Osteocyte (in vitro differentiated cells): ENCODE data around the gene WWP2. TPM values are rescaled to one million over a fixed set of nuclear protein-coding genes. Genes with fewer than 3 reads are reported as not detected.

Experiments
- DNase-seq: peaks from one replicate; pipeline ENCODE4 v3.0.0; 2021; ENCODE audit warnings: mixed read lengths; ENCODE audit not compliant: unreplicated experiment; ENCODE audit errors: extremely low spot score
- H3K27ac Mint-ChIP-seq: one replicate; pipeline ENCODE4 v1.8.0; 2021; ENCODE audit warnings: mild to moderate bottlenecking, mixed read lengths; ENCODE audit not compliant: unreplicated experiment
- H3K27me3 Mint-ChIP-seq: one replicate; pipeline ENCODE4 v1.8.0; 2021; ENCODE audit warnings: mixed read lengths; ENCODE audit not compliant: unreplicated experiment
- H3K36me3 Mint-ChIP-seq: one replicate; pipeline ENCODE4 v1.8.0; 2021; ENCODE audit warnings: mixed read lengths; ENCODE audit not compliant: unreplicated experiment
- H3K4me1 Mint-ChIP-seq: one replicate; pipeline ENCODE4 v1.8.0; 2021; ENCODE audit warnings: mixed read lengths; ENCODE audit not compliant: unreplicated experiment
- H3K4me3 Mint-ChIP-seq: one replicate; pipeline ENCODE4 v1.8.0; 2021; ENCODE audit warnings: mild to moderate bottlenecking, moderate library complexity, mixed read lengths; ENCODE audit not compliant: unreplicated experiment
- H3K9me3 Mint-ChIP-seq: one replicate; pipeline ENCODE4 v1.8.0; 2021; ENCODE audit warnings: mixed read lengths; ENCODE audit not compliant: unreplicated experiment
- total RNA-seq: library from RNA; stranded (reverse); gene quantifications from 2 replicates; pipeline ENCODE4 v1.2.1, GENCODE V29; 2021
- TF ChIP-seq, protein P1 (sequence below): fragments of 200-600 bp; sonication (generic); IDR thresholded peaks from 2 replicates; pipeline ENCODE4 v1.5.0; 2021; ENCODE audit warnings: antibody characterized with exemption, mild to moderate bottlenecking, moderate library complexity

Gene WWP2
- total RNA-seq, 1 donor from 2014 or later = 36.2 TPM

DNA sequence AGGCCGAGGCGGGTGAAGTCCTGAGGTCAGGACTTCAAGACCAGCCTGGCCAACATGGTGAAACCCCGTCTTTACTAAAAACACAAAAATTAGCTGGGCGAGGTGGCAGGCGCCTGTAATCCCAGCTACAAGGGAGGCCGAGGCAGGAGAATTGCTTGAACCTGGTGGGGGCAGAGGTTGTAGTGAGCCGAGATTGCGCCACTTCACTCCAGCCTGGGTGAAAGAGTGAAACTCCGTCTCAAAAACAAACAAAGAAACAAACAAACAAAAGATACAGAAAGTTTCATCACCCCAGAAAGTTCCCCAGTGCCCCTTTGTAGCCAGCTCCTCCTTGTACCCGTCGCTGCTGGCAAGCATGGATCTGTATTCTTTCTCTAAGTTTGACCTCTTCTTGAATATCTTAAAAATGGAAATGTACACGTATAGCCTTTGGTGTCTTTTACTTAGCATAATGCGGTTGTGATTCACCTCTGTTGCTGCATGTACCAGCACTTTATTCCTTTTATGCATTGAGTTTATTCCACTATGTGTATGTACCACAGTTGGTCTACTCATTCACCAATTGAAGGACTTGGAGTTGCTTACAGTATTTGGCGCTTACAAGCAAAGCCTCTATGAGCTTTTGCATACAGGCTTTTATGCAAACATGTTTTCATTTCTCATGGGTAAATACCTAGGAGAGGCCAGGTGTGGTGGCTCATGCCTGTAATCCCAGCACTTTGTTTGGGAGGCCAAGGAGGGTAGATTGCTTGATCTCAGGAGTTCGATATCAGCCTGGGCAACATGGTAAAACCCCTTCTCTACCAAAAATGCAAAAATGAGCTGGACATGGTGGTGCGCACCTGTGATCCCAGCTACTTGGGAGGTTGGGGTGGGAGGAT, 101.5 kb downstream of the WWP2 start:
- no peak overlapping the region for H3K27ac Mint-ChIP-seq

DNA sequence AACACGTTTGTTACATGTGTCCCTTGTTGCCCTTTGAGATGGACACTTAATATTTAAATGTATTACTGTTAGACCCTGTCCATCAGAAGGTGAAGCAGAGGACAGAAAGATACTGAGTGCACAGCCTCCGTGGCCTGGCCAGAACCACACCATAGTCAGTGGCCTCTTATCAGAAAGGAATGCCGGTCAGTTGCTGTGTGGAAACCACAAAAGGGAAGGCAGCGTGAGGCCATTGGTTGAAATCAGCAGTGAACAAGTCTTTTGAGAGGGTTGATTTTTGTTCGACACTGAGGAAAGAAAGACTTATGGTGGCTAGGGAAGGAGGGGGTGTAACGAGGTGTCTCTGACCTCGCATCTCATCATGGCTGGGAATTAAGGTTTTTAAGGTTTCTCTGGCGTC, 103.6 kb downstream of the WWP2 start:
- no peak overlapping the region for H3K27ac Mint-ChIP-seq
- no peak overlapping the region for H3K4me3 Mint-ChIP-seq
- DNase-seq = no peak
- H3K4me1 Mint-ChIP-seq = peaks cover 14% of the 10 kb centered on the region
- peaks cover 5% of the 10 kb centered on the region for H3K36me3 Mint-ChIP-seq
- no peaks in the 10 kb centered on the region for H3K27me3 Mint-ChIP-seq
- H3K9me3 Mint-ChIP-seq = no peaks in the 10 kb centered on the region
- TF ChIP-seq, protein P1, sequence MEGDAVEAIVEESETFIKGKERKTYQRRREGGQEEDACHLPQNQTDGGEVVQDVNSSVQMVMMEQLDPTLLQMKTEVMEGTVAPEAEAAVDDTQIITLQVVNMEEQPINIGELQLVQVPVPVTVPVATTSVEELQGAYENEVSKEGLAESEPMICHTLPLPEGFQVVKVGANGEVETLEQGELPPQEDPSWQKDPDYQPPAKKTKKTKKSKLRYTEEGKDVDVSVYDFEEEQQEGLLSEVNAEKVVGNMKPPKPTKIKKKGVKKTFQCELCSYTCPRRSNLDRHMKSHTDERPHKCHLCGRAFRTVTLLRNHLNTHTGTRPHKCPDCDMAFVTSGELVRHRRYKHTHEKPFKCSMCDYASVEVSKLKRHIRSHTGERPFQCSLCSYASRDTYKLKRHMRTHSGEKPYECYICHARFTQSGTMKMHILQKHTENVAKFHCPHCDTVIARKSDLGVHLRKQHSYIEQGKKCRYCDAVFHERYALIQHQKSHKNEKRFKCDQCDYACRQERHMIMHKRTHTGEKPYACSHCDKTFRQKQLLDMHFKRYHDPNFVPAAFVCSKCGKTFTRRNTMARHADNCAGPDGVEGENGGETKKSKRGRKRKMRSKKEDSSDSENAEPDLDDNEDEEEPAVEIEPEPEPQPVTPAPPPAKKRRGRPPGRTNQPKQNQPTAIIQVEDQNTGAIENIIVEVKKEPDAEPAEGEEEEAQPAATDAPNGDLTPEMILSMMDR = no peak

More for the DNA sequence above, 101.5 kb downstream of the WWP2 start:
- peaks cover 14% of the 10 kb centered on the region for H3K4me1 Mint-ChIP-seq
- H3K27me3 Mint-ChIP-seq = no peaks in the 10 kb centered on the region
- DNase-seq = no peak
- H3K36me3 Mint-ChIP-seq = peaks cover 3% of the 10 kb centered on the region
- TF ChIP-seq, protein P1 = no peak
- no peaks in the 10 kb centered on the region for H3K9me3 Mint-ChIP-seq
- no peak overlapping the region for H3K4me3 Mint-ChIP-seq

DNA sequence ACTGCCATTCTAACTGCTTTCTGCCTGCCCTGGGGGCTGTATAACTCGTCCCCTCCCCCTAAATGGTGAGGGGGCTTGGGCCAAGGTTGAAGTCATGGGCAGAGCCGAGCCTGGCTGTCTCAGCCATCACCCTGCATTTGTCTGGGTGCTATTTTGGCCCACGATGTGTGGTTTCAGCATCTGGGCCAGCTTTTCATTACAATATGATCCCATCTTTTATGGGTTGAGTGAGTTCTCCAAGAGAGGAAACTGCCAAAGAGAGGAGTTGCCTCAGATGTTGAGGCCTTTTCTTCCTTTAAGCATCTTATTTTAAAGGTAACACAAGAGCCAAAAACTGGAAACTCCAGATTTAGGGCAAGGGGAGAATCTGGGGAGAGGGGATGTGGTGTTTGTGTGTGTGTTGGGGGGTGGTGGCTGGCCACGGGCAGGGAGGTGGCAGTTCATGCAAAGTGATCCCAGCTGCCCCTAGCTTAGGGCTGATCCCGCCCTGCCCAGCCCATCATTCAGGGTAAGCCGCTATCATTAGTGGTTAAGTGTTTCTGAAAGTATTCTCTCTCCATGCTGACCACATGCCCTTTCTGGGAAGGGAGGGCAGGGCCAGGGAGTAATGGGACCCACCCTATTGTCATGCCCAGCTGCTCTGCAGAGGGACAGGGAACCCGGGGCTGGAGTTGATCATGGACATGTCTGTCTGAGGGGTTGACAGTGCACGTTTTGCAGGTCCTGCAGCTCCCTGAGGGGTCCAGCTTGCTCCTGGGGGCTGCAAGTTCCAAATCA, 105.8 kb downstream of the WWP2 start:
- Mint-ChIP-seq H3K4me1 (no peaks in the 10 kb centered on the region), H3K9me3 (no peaks in the 10 kb centered on the region), H3K36me3 (peaks cover 17% of the 10 kb centered on the region), H3K4me3 (no peak overlapping the region), H3K27ac (no peak overlapping the region), H3K27me3 (no peaks in the 10 kb centered on the region)
- no peak for DNase-seq
- TF ChIP-seq, protein P1 = no peak

DNA sequence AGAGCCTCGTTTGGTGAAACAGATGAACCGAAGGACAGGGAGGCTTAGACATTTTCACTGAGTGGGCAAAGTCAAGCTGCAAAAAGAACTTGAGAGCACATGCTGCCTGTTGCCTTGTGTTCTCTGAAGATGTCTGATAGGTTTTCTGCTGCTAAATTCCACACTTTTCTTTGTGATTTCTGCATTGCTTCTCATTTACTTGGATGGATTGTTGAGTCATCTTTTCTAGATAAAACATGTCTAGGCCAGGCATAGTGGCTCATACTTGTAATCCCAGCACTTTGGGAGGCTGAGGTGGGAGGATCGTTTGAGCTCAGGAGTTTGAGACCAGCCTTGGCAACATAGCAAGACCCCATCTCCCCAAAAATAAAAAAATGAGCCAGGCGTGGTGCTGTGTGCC, 108.6 kb downstream of the WWP2 start:
- Mint-ChIP-seq H3K4me1 (no peaks in the 10 kb centered on the region), H3K36me3 (peaks cover 33% of the 10 kb centered on the region), H3K9me3 (no peaks in the 10 kb centered on the region), H3K27ac (no peak overlapping the region), H3K4me3 (no peak overlapping the region), H3K27me3 (no peaks in the 10 kb centered on the region)
- TF ChIP-seq, protein P1 = no peak
- no peak for DNase-seq

DNA sequence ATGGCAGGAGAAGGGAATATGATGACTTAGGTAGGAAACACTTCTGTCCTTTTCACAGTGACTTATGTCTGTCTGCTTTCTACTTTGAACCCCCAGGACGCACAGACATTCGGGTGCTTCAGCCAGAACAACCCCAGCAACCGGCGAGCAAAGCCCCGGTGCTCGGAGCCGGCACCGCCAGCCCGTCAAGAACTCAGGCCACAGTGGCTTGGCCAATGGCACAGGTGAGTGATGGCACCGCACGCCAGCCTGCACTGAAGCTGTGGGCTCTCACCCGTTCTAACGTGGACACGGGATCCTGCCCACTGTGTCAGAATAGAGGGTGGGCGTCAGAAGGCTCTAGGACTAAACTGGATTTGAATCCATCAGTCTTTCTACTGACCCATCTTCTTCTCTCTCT, 109.6 kb downstream of the WWP2 start:
- no peaks in the 10 kb centered on the region for H3K4me1 Mint-ChIP-seq
- H3K9me3 Mint-ChIP-seq = peaks cover 4% of the 10 kb centered on the region
- H3K27me3 Mint-ChIP-seq = no peaks in the 10 kb centered on the region
- H3K27ac Mint-ChIP-seq = no peak overlapping the region
- TF ChIP-seq, protein P1 = no peak
- peaks cover 40% of the 10 kb centered on the region for H3K36me3 Mint-ChIP-seq
- H3K4me3 Mint-ChIP-seq = no peak overlapping the region
- no peak for DNase-seq
